Stimulated activated CD4-positive, alpha-beta T cell treated with anti-CD3 and anti-CD28 coated beads, Interleukin-2, amount 100 ng/mL, for 4 hours (primary cell): Measurements from ENCODE around the gene PEX14.

Experiments
- DNase-seq: peaks from one replicate; pipeline ENCODE4 v3.0.0-alpha.2; 2020; ENCODE audit warnings: low read depth

PEX14 gene

GRCh38 chr1:10635085-10635896, 160.5 kb downstream of the PEX14 start:
- DNase-seq = no peak

GRCh38 chr1:10635992-10636391, 161.2 kb downstream of the PEX14 start:
- no peak for DNase-seq

- no peak for DNase-seq
Observed at GRCh38 chr1:10637400-10637799, 162.7 kb downstream of the PEX14 start.

GRCh38 chr1:10637834-10638558, 163.2 kb downstream of the PEX14 start:
- DNase-seq = no peak

GRCh38 chr1:10638559-10639005, 163.8 kb downstream of the PEX14 start:
- no peak for DNase-seq

- no peak for DNase-seq
Observed at GRCh38 chr1:10639011-10639774, 164.4 kb downstream of the PEX14 start.

- DNase-seq = no peak
Observed at GRCh38 chr1:10639775-10640578, 165.2 kb downstream of the PEX14 start.

- DNase-seq = no peak
Observed at GRCh38 chr1:10640843-10641553, 166.2 kb downstream of the PEX14 start.

- DNase-seq = no peak
Observed at GRCh38 chr1:10641976-10642375, 167.2 kb downstream of the PEX14 start.

- no peak for DNase-seq
Observed at GRCh38 chr1:10642403-10643080, 167.8 kb downstream of the PEX14 start.

GRCh38 chr1:10643607-10644306, 169.0 kb downstream of the PEX14 start:
- no peak for DNase-seq

GRCh38 chr1:10644307-10645128, 169.8 kb downstream of the PEX14 start:
- DNase-seq = no peak

GRCh38 chr1:10646347-10646861, 171.7 kb downstream of the PEX14 start:
- no peak for DNase-seq

GRCh38 chr1:10647414-10648170, 172.8 kb downstream of the PEX14 start:
- no peak for DNase-seq

GRCh38 chr1:10648689-10649516, 174.2 kb downstream of the PEX14 start:
- DNase-seq = no peak

GRCh38 chr1:10649517-10650201, 174.9 kb downstream of the PEX14 start:
- DNase-seq = no peak
